PC-3 (cell line): Measurements from ENCODE around the gene FAM83G. TPM values are rescaled to one million over a fixed set of nuclear protein-coding genes. Genes with fewer than 3 reads are reported as not detected.

Source experiments
- ATAC-seq: fragments of 200-7000 bp; cut with Tn5 transposase; 2 replicates; pipeline ENCODE4 v1.9.1; 2020; ENCODE audit warnings: mild to moderate bottlenecking, moderate library complexity
- BruUV-seq: library from RNA; stranded (reverse); fragments of 400-500 nt; replicated peaks from 2 replicates; lab custom pipeline; 2021; lab: Mats Ljungman, UMichigan
- CTCF ChIA-PET: fragments of 300-600 bp; sonication (Branson Sonifier 250); formaldehyde crosslinking; loops from one replicate; lab custom pipeline; 2022; ENCODE audit warnings: antibody characterized with exemption; lab: Charles Lee
- POLR2A ChIA-PET: fragments of 300-600 bp; sonication (Branson Sonifier 250); formaldehyde crosslinking; loops from one replicate; lab custom pipeline; 2022; ENCODE audit warnings: antibody characterized with exemption; ENCODE audit not compliant: unreplicated experiment; lab: Charles Lee
- DNase-seq: peaks from one replicate; pipeline ENCODE4 v3.0.0-alpha.2; 2015
- H2AFZ ChIP-seq: fragments of 300-600 bp; sonication (generic); 2 replicates; pipeline ENCODE4 v1.6.0; 2016; ENCODE audit warnings: antibody characterized with exemption, low read length
- H3F3A ChIP-seq: fragments of 300-600 bp; sonication (generic); one replicate; pipeline ENCODE4 v1.6.0; 2017; ENCODE audit warnings: antibody characterized with exemption, low read length, control low read depth, mild to moderate bottlenecking; ENCODE audit not compliant: unreplicated experiment
- H3K27ac ChIP-seq: fragments of 300-600 bp; sonication (generic); 2 replicates; pipeline ENCODE4 v1.5.1; 2016; ENCODE audit warnings: mild to moderate bottlenecking, low read length
- H3K27me3 ChIP-seq: fragments of 300-600 bp; sonication (generic); 2 replicates; pipeline ENCODE4 v1.6.1; 2016; ENCODE audit warnings: low read length, mixed read lengths
- H3K36me3 ChIP-seq: fragments of 300-600 bp; sonication (generic); 2 replicates; pipeline ENCODE4 v1.6.1; 2016; ENCODE audit warnings: low read depth, mixed run types, low read length, mixed read lengths
- H3K4me1 ChIP-seq: fragments of 300-600 bp; sonication (generic); 2 replicates; pipeline ENCODE4 v1.5.1; 2016; ENCODE audit warnings: low read length; ENCODE audit not compliant: insufficient read depth
- H3K4me2 ChIP-seq: fragments of 300-600 bp; sonication (generic); 2 replicates; pipeline ENCODE4 v1.6.0; 2016; ENCODE audit warnings: low read length
- H3K4me3 ChIP-seq: fragments of 300-600 bp; sonication (generic); 2 replicates; pipeline ENCODE4 v1.5.1; 2016; ENCODE audit warnings: mild to moderate bottlenecking, low read length, mixed read lengths
- H3K79me2 ChIP-seq: fragments of 300-600 bp; sonication (generic); 2 replicates; pipeline ENCODE4 v1.6.1; 2017; ENCODE audit warnings: low read length, mixed read lengths
- H3K9ac ChIP-seq: fragments of 300-600 bp; sonication (generic); 2 replicates; pipeline ENCODE4 v1.6.0; 2016; ENCODE audit warnings: mild to moderate bottlenecking, low read length
- H3K9me2 ChIP-seq: fragments of 300-600 bp; sonication (generic); replicated peaks from 2 replicates; pipeline ENCODE4 v1.6.1; 2016; ENCODE audit warnings: mixed run types, low read length, mixed read lengths
- H3K9me3 ChIP-seq: fragments of 300-600 bp; sonication (generic); 2 replicates; pipeline ENCODE4 v1.6.1; 2016; ENCODE audit warnings: low read length, mixed read lengths
- H4K20me1 ChIP-seq: fragments of 300-600 bp; sonication (generic); 2 replicates; pipeline ENCODE4 v1.6.1; 2016; ENCODE audit warnings: low read length, mixed read lengths
- CTCF ChIP-seq: fragments of 300-600 bp; sonication (generic); conservative IDR thresholded peaks from 2 replicates; pipeline ENCODE4 v1.5.1; 2017; ENCODE audit warnings: antibody characterized with exemption, low read depth, mild to moderate bottlenecking, low read length
- EZH2 ChIP-seq: fragments of 300-600 bp; sonication (generic); IDR thresholded peaks from one replicate; pipeline ENCODE4 v1.6.1; 2017; ENCODE audit warnings: antibody characterized with exemption, mild to moderate bottlenecking, low read length; ENCODE audit not compliant: unreplicated experiment
- EZH2phosphoT487 ChIP-seq: fragments of 300-600 bp; sonication (generic); IDR thresholded peaks from 2 replicates; pipeline ENCODE4 v1.6.1; 2018; ENCODE audit warnings: mild to moderate bottlenecking, antibody characterized with exemption, low read length, borderline replicate concordance
- intact Hi-C: fragments of 100-400 bp; cut with micrococcal nuclease; formaldehyde crosslinking; loops from 2 replicates; pipeline ENCODE4 v1.9.0; 2023
- total RNA-seq: library from RNA; depleted of rRNA; stranded (reverse); fragments of >200 nt; gene quantifications from 2 replicates; pipeline ENCODE4 v1.2.3, GENCODE V29; 2014

Gene FAM83G
- total RNA-seq, 1 experiment from 2014 or later: 0.26 TPM

- Histone ChIP-seq H3F3A (no peaks in the 10 kb centered on the region), H3K27ac (no peak overlapping the region), H3K27me3 (no peaks in the 10 kb centered on the region), H2AFZ (no peak overlapping the region), H3K4me1 (peaks cover 3% of the 10 kb centered on the region; the same call in 1 of the 2 replicates), H3K9ac (no peak overlapping the region), H3K4me3 (no peak overlapping the region), H4K20me1 (no peaks in the 10 kb centered on the region), H3K36me3 (no peaks in the 10 kb centered on the region), H3K9me2 (no peaks in the 10 kb centered on the region), H3K79me2 (no peaks in the 10 kb centered on the region), H3K4me2 (no peak overlapping the region), H3K9me3 (no peaks in the 10 kb centered on the region)
- TF ChIP-seq CTCF (no peak), EZH2 (no peak), EZH2phosphoT487 (no peak)
- BruUV-seq: no TSS peak
- ChIA-PET CTCF (no interaction called here), POLR2A (no interaction called here)
- intact Hi-C loops: no loop called here
- ATAC-seq (no peak), DNase-seq (peak; percentile 39)
These were observed 19.8 kb upstream of the FAM83G start for GRCh38 chr17:19024101-19025078.

GRCh38 chr17:19023209-19023999 lies 18.8 kb upstream of the FAM83G start:
- Histone ChIP-seq H3K9ac (no peak overlapping the region), H3K9me3 (no peaks in the 10 kb centered on the region), H3K4me1 (peaks cover 3% of the 10 kb centered on the region; the same call in 1 of the 2 replicates), H4K20me1 (no peaks in the 10 kb centered on the region), H3K79me2 (no peaks in the 10 kb centered on the region), H2AFZ (no peak overlapping the region), H3K27me3 (no peaks in the 10 kb centered on the region), H3K4me3 (no peak overlapping the region), H3K36me3 (no peaks in the 10 kb centered on the region), H3F3A (no peaks in the 10 kb centered on the region), H3K4me2 (no peak overlapping the region), H3K27ac (no peak overlapping the region), H3K9me2 (no peaks in the 10 kb centered on the region)
- ChIA-PET POLR2A (no interaction called here), CTCF (no interaction called here)
- DNase-seq: no peak
- no peak for ATAC-seq
- TF ChIP-seq EZH2: no peak
- no peak for TF ChIP-seq CTCF
- TF ChIP-seq EZH2phosphoT487: no peak
- intact Hi-C loops: no loop called here
- no TSS peak for BruUV-seq
